ENCODE results near the gene CAPN11. TPM values are rescaled to one million over a fixed set of nuclear protein-coding genes. Genes with fewer than 3 reads are reported as not detected.

CAPN11 gene
- total and polyA plus RNA-seq, 9 of the 15 experiments (the other 6 are each of a cell fraction or from before 2014, with no cell fraction given), result 0.03 to 0.61 (median 0.17) TPM; not detected in 1

GRCh38 chr6:44189257-44189656, 30.6 kb downstream of the CAPN11 start (continued):
- no peak for TF ChIP-seq BCOR (IDR thresholded peaks at IDR 0.05)
- TF ChIP-seq ZNF444 (CRISPR knock-in tag; IDR thresholded peaks at IDR 0.05), result no peak

- FAIRE-seq (no peak), ATAC-seq (no peak), DNase-seq (ENCODE audit: extremely low read depth in 1 of 4, low spot score in 3 of 4) (peak in 1 of 4 experiments; percentile 13)
- no peaks in the 10 kb centered on the region for H4K20me1 ChIP-seq (replicated peaks; ENCODE audit: control insufficient read depth, insufficient read depth, low read length)
- H3K36me3 ChIP-seq (ENCODE audit: control insufficient read depth, insufficient read depth, low read length), result no peaks in the 10 kb centered on the region
- BruUV-seq (replicated peaks), result no TSS peak
- no peak overlapping the region for H3K4me2 ChIP-seq (ENCODE audit: insufficient read depth, low read length)
- H3K9ac ChIP-seq (ENCODE audit: insufficient read depth in 1 of 2, low read depth in 2 of 2, low read length in 2 of 2), result no peak overlapping the region
- TF ChIP-seq SP1 (CRISPR knock-in tag; IDR thresholded peaks at IDR 0.05) (no peak), ZNF282 (CRISPR knock-in tag; IDR thresholded peaks at IDR 0.05) (no peak), CCNT2 (IDR thresholded peaks at IDR 0.05; ENCODE audit: borderline replicate concordance, extremely low read depth, insufficient read length, low read depth, low read length) (no peak), STAG1 (CRISPR knock-in tag; IDR thresholded peaks at IDR 0.05; ENCODE audit: borderline replicate concordance) (no peak)
- H3K79me2 ChIP-seq (ENCODE audit: control insufficient read depth, insufficient read depth, low read length), result no peaks in the 10 kb centered on the region
- WGBS (ENCODE audit: insufficient coverage, low coverage, missing lambda C conversion rate), result 3% methylated on average over 2 of the region's 2 CpGs
- no peaks in the 10 kb centered on the region for H3K9me3 ChIP-seq (replicated peaks; ENCODE audit: control insufficient read depth, insufficient read depth, low read depth, low read length)
- ChIA-PET CTCF (ENCODE audit: low intra/inter-chr PET ratio) (no interaction called here), POLR2A (interaction anchor here (0.9 to 1.5 kb wide), 2 partner anchors 11 to 60 kb away, joined by 3 to 5 read pairs; no protein-coding TSS in a partner anchor)
- no peaks in the 10 kb centered on the region for H3K27me3 ChIP-seq (ENCODE audit: control insufficient read depth in 2 of 2, insufficient read depth in 2 of 2, low read length in 2 of 2)
- in situ Hi-C loops (cut with MboI) (no loop called here), intact Hi-C loops (cut with micrococcal nuclease) (no loop called here)
- no peaks in the 10 kb centered on the region for H3K9me1 ChIP-seq (ENCODE audit: control insufficient read depth, insufficient read depth, low read length)
- H3K4me3 ChIP-seq, result no peak overlapping the region
- H2AFZ ChIP-seq (ENCODE audit: low read depth, low read length), result no peak overlapping the region
- H3K27ac ChIP-seq (ENCODE audit: extremely low read depth, low read depth, low read length), result no peak overlapping the region
- H3K4me1 ChIP-seq (replicated peaks in 1 of 2; ENCODE audit: control insufficient read depth in 2 of 2, insufficient read depth in 2 of 2, low read length in 2 of 2), result peaks cover 16 to 20% of the 10 kb centered on the region in 2 experiments; a peak in 4 of 5 replicates
Measured at GRCh38 chr6:44190715-44191114, 32.1 kb downstream of the CAPN11 start.

Measured in K562 (cell line).